IPS-NIHi11 (cell line): ENCODE data around the gene UBAC1.
"Not testable (repeated sequence)": the region's sequence is repeated elsewhere in the genome, so short reads cannot be mapped to it uniquely, and the experiment has no call there.

Experiments used
- DNase-seq: peaks from one replicate; pipeline ENCODE4 v3.0.0; 2012; ENCODE audit warnings: mixed read lengths, low spot score

Gene UBAC1

GRCh38 chr9:135920973-135921585, 40.1 kb downstream of the UBAC1 start:
- DNase-seq, result peak; percentile 24

GRCh38 chr9:135920256-135920930, 40.8 kb downstream of the UBAC1 start:
- peak; percentile 17 for DNase-seq

- no peak for DNase-seq
These were observed 41.8 kb downstream of the UBAC1 start for GRCh38 chr9:135919318-135919890.

- DNase-seq, result not testable (repeated sequence)
These were observed 44.9 kb downstream of the UBAC1 start for GRCh38 chr9:135916227-135916626.

GRCh38 chr9:135914921-135915320, 46.3 kb downstream of the UBAC1 start:
- no peak for DNase-seq

- DNase-seq, result not testable (repeated sequence)
These were observed 49.9 kb downstream of the UBAC1 start for GRCh38 chr9:135911233-135911632.

GRCh38 chr9:135910757-135911156, 50.4 kb downstream of the UBAC1 start:
- DNase-seq, result no peak

- DNase-seq, result no peak
These were observed 51.0 kb downstream of the UBAC1 start for GRCh38 chr9:135910216-135910615.

GRCh38 chr9:135909371-135909770, 51.8 kb downstream of the UBAC1 start:
- no peak for DNase-seq

GRCh38 chr9:135908754-135909204, 52.4 kb downstream of the UBAC1 start:
- no peak for DNase-seq

- peak; percentile 61 for DNase-seq
These were observed 53.0 kb downstream of the UBAC1 start for GRCh38 chr9:135908093-135908753.

- DNase-seq, result peak; percentile 98
These were observed 53.6 kb downstream of the UBAC1 start, which contains the start of gene CAMSAP1 for GRCh38 chr9:135907431-135908092. TSS of gene CAMSAP1 (minus strand) at chr9:135907546. CDS start at chr9:135907159, 387 bp downstream.

GRCh38 chr9:135907006-135907430, 54.2 kb downstream of the UBAC1 start:
- no peak for DNase-seq

- DNase-seq, result no peak
These were observed 54.7 kb downstream of the UBAC1 start for GRCh38 chr9:135906291-135907005.

- DNase-seq, result no peak
These were observed 55.6 kb downstream of the UBAC1 start for GRCh38 chr9:135905380-135906258.

- no peak for DNase-seq
These were observed 57.2 kb downstream of the UBAC1 start for GRCh38 chr9:135903786-135904520.

GRCh38 chr9:135903358-135903656, 57.9 kb downstream of the UBAC1 start:
- DNase-seq, result no peak

- DNase-seq, result no peak
These were observed 58.4 kb downstream of the UBAC1 start for GRCh38 chr9:135902655-135903357.

- DNase-seq, result no peak
These were observed 59.3 kb downstream of the UBAC1 start for GRCh38 chr9:135901826-135902225.
